AG09309 (cell line): ENCODE results near the gene CLIP1.
A peak's percentile ranks its signal among the peaks of the same experiment; 100 is the strongest.
"Not testable (repeated sequence)": the region's sequence is repeated elsewhere in the genome, so short reads cannot be mapped to it uniquely, and the experiment has no call there.

Source experiments
- DNase-seq: peaks from one replicate; pipeline ENCODE4 v3.0.0-alpha.2; 2010; ENCODE audit warnings: low read depth
- H3K4me3 ChIP-seq: 2 replicates; pipeline ENCODE4 v1.5.1; 2011; ENCODE audit warnings: mild to moderate bottlenecking, low read depth, low read length, moderate library complexity; ENCODE audit not compliant: control insufficient read depth
- CTCF ChIP-seq: IDR thresholded peaks from 2 replicates; pipeline ENCODE4 v1.5.1; 2011; ENCODE audit warnings: mild to moderate bottlenecking, low read depth, low read length, inconsistent platforms; ENCODE audit not compliant: insufficient read depth, control insufficient read depth; ENCODE audit errors: missing control alignments

CLIP1 gene

GRCh38 chr12:122371475-122372045 is 50.9 kb downstream of the CLIP1 start:
- TF ChIP-seq CTCF, result no peak
- H3K4me3 ChIP-seq, result no peak overlapping the region
- DNase-seq, result no peak

- H3K4me3 ChIP-seq, result no peak overlapping the region
- DNase-seq, result no peak
- no peak for TF ChIP-seq CTCF
Observed at GRCh38 chr12:122368361-122369073, 54.0 kb downstream of the CLIP1 start.

- H3K4me3 ChIP-seq, DNase-seq: not testable (repeated sequence)
Observed at GRCh38 chr12:122367632-122368031, 54.8 kb downstream of the CLIP1 start.

- H3K4me3 ChIP-seq, result no peak overlapping the region
- DNase-seq, result peak; percentile 78
- TF ChIP-seq CTCF, result no peak
Observed at GRCh38 chr12:122366685-122367475, 55.6 kb downstream of the CLIP1 start.

GRCh38 chr12:122365226-122365625 is 57.2 kb downstream of the CLIP1 start:
- not testable (repeated sequence) for H3K4me3 ChIP-seq, DNase-seq

- TF ChIP-seq CTCF, result no peak
- H3K4me3 ChIP-seq, result no peak overlapping the region
- no peak for DNase-seq
Observed at GRCh38 chr12:122363782-122364181, 58.7 kb downstream of the CLIP1 start.

GRCh38 chr12:122362755-122363154 is 59.7 kb downstream of the CLIP1 start:
- TF ChIP-seq CTCF, result no peak
- no peak overlapping the region for H3K4me3 ChIP-seq
- DNase-seq, result no peak

GRCh38 chr12:122358403-122358802 is 64.1 kb downstream of the CLIP1 start:
- not testable (repeated sequence) for DNase-seq, H3K4me3 ChIP-seq

GRCh38 chr12:122357536-122357935 is 64.9 kb downstream of the CLIP1 start:
- not testable (repeated sequence) for DNase-seq, H3K4me3 ChIP-seq

- DNase-seq, H3K4me3 ChIP-seq: not testable (repeated sequence)
Observed at GRCh38 chr12:122356991-122357390, 65.5 kb downstream of the CLIP1 start.
